H1 (cell line): ENCODE data around the gene ADCY9. TPM values are rescaled to one million over a fixed set of nuclear protein-coding genes. Genes with fewer than 3 reads are reported as not detected.

ENCODE experiments used
- CTCF ChIA-PET: fragments of 300-600 bp; sonication (Branson Sonifier 250); formaldehyde crosslinking; loops from one replicate; lab custom pipeline; 2021; ENCODE audit not compliant: partially characterized antibody; lab: Charles Lee
- POLR2A ChIA-PET: fragments of 300-600 bp; sonication (Branson Sonifier 250); formaldehyde crosslinking; loops from one replicate; lab custom pipeline; 2021; ENCODE audit warnings: inconsistent platforms; ENCODE audit not compliant: partially characterized antibody; lab: Charles Lee
- DNase-seq, 2 experiments: peaks; one replicate each; pipeline versions ENCODE4 v3.0.0 to v3.0.0-alpha.2; 2010 to 2022; ENCODE audit warnings: low spot score in 2 of 2, low read depth in 1 of 2, mixed read lengths in 1 of 2
- FAIRE-seq: peaks from 2 replicates; lab custom pipeline; 2011; peaks lifted over from hg19 to GRCh38; lab: Jason Lieb, UNC
- H2AFZ ChIP-seq: 2 replicates; pipeline ENCODE4 v1.8.1; 2012; ENCODE audit warnings: low read length, inconsistent platforms
- H2AK5ac ChIP-seq: 2 replicates; pipeline ENCODE4 v1.6.1; 2013; ENCODE audit warnings: low read depth, low read length
- H2BK120ac ChIP-seq: replicated peaks from 2 replicates; pipeline ENCODE3; 2013; ENCODE audit warnings: low read depth, low read length, inconsistent platforms
- H2BK12ac ChIP-seq: 2 replicates; pipeline ENCODE4 v1.6.1; 2013; ENCODE audit warnings: low read depth, low read length
- H2BK15ac ChIP-seq: 2 replicates; pipeline ENCODE4 v1.6.1; 2013; ENCODE audit warnings: low read length
- H2BK20ac ChIP-seq: 2 replicates; pipeline ENCODE4 v1.6.1; 2013; ENCODE audit warnings: low read length
- H2BK5ac ChIP-seq: 2 replicates; pipeline ENCODE4 v1.6.1; 2013; ENCODE audit warnings: low read depth, low read length
- H3K14ac ChIP-seq: 2 replicates; pipeline ENCODE4 v1.6.1; 2013; ENCODE audit warnings: inconsistent platforms; ENCODE audit not compliant: insufficient read length
- H3K18ac ChIP-seq: 2 replicates; pipeline ENCODE4 v1.6.1; 2013; ENCODE audit warnings: low read length; ENCODE audit errors: extremely low read depth
- H3K23ac ChIP-seq: 2 replicates; pipeline ENCODE4 v1.6.1; 2013; ENCODE audit warnings: inconsistent platforms; ENCODE audit not compliant: insufficient read length
- H3K23me2 ChIP-seq: 2 replicates; pipeline ENCODE4 v1.6.1; 2013; ENCODE audit warnings: low read depth, low read length
- H3K27ac ChIP-seq: 2 replicates; pipeline ENCODE4 v1.6.1; 2011; ENCODE audit warnings: low read depth, low read length, inconsistent platforms
- H3K27me3 ChIP-seq, 4 experiments: replicated peaks in 1 of 4; 1 replicate in 1 of 4; 2 replicates in 3 of 4; pipeline versions ENCODE4 v1.6.1 to v1.8.1; 2011 to 2013; ENCODE audit warnings: low read length in 3 of 4, mild to moderate bottlenecking in 3 of 4, inconsistent platforms in 2 of 4, mixed read lengths in 2 of 4, moderate library complexity in 1 of 4; ENCODE audit not compliant: control insufficient read depth in 3 of 4, insufficient read depth in 3 of 4; ENCODE audit errors: extremely low read depth in 1 of 4
- H3K36me3 ChIP-seq, 4 experiments: 2 replicates each; pipeline versions ENCODE4 v1.6.1 to v1.8.1; 2011 to 2013; ENCODE audit warnings: mild to moderate bottlenecking in 4 of 4, low read length in 3 of 4, moderate library complexity in 2 of 4, control low read depth in 1 of 4, inconsistent platforms in 1 of 4; ENCODE audit not compliant: insufficient read depth in 4 of 4, control insufficient read depth in 2 of 4
- H3K4ac ChIP-seq: replicated peaks from 2 replicates; pipeline ENCODE3; 2013; ENCODE audit warnings: low read length, low read depth, mixed read lengths, inconsistent platforms; ENCODE audit not compliant: insufficient read length
- H3K4me1 ChIP-seq, 4 experiments: replicated peaks in 1 of 4; 1 replicate in 1 of 4; 2 replicates in 3 of 4; pipeline versions ENCODE4 v1.6.1 to v1.8.1; 2011 to 2013; ENCODE audit warnings: low read length in 3 of 4, inconsistent platforms in 2 of 4, mixed read lengths in 1 of 4; ENCODE audit not compliant: insufficient read depth in 4 of 4, control insufficient read depth in 3 of 4
- H3K4me2 ChIP-seq, 2 experiments: 2 replicates each; pipeline versions ENCODE4 v1.6.1 to v1.8.1; 2011 to 2013; ENCODE audit warnings: low read depth in 2 of 2, low read length in 2 of 2, control low read depth in 1 of 2, inconsistent platforms in 1 of 2, mild to moderate bottlenecking in 1 of 2; ENCODE audit not compliant: insufficient read depth in 1 of 2
- H3K4me3 ChIP-seq, 4 experiments: fragments of 200-600, 300-600 bp in 1 of 4; sonication (generic), shearing (Covaris generic), sonication (Bioruptor Twin) in 1 of 4; 2 replicates each; pipeline versions ENCODE4 v1.5.1 to v1.8.1; 2011 to 2016; ENCODE audit warnings: low read length in 4 of 4, low read depth in 3 of 4, control low read depth in 2 of 4, inconsistent platforms in 2 of 4, mild to moderate bottlenecking in 2 of 4, mixed read lengths in 1 of 4, moderate library complexity in 1 of 4; ENCODE audit not compliant: insufficient read depth in 2 of 4; ENCODE audit errors: extremely low read depth in 1 of 4
- H3K56ac ChIP-seq: replicated peaks from 2 replicates; pipeline ENCODE3; 2013; ENCODE audit warnings: low read depth, mild to moderate bottlenecking, mixed read lengths, low read length, inconsistent platforms; ENCODE audit not compliant: insufficient read length
- H3K79me1 ChIP-seq: 2 replicates; pipeline ENCODE4 v1.6.1; 2013; ENCODE audit warnings: low read depth, low read length, control low read depth
- H3K79me2 ChIP-seq, 2 experiments: 2 replicates each; pipeline versions ENCODE4 v1.6.1 to v1.8.1; 2012 to 2013; ENCODE audit warnings: low read length in 2 of 2, mild to moderate bottlenecking in 2 of 2, inconsistent platforms in 1 of 2; ENCODE audit not compliant: insufficient read depth in 2 of 2, control insufficient read depth in 1 of 2
- H3K9ac ChIP-seq, 4 experiments: replicated peaks in 1 of 4; 1 replicate in 1 of 4; 2 replicates in 3 of 4; pipeline versions ENCODE4 v1.6.1 to v1.8.1; 2011 to 2013; ENCODE audit warnings: low read depth in 3 of 4, low read length in 3 of 4, control low read depth in 2 of 4, mild to moderate bottlenecking in 2 of 4, moderate library complexity in 2 of 4, inconsistent platforms in 1 of 4; ENCODE audit errors: extremely low read depth in 1 of 4
- H3K9me3 ChIP-seq, 2 experiments: 2 replicates each; pipeline versions ENCODE4 v1.6.1 to v1.8.1; 2012 to 2013; ENCODE audit warnings: mild to moderate bottlenecking in 2 of 2, moderate library complexity in 2 of 2, control low read depth in 1 of 2, inconsistent platforms in 1 of 2, low read depth in 1 of 2, low read length in 1 of 2, mixed read lengths in 1 of 2; ENCODE audit not compliant: insufficient read depth in 2 of 2
- H4K20me1 ChIP-seq, 2 experiments: replicated peaks in 1 of 2; 2 replicates each; pipeline versions ENCODE3 to v1.8.1; 2011 to 2013; ENCODE audit warnings: inconsistent platforms in 2 of 2, low read length in 2 of 2, mild to moderate bottlenecking in 1 of 2; ENCODE audit not compliant: insufficient read depth in 2 of 2, control insufficient read depth in 1 of 2
- H4K5ac ChIP-seq: 2 replicates; pipeline ENCODE4 v1.6.1; 2013; ENCODE audit warnings: low read length, low read depth, mixed read lengths, inconsistent platforms; ENCODE audit not compliant: insufficient read length
- H4K8ac ChIP-seq: 2 replicates; pipeline ENCODE4 v1.8.0; 2013; ENCODE audit warnings: mild to moderate bottlenecking, moderate library complexity, low read length, inconsistent platforms; ENCODE audit not compliant: insufficient read depth; ENCODE audit errors: extremely low read depth
- H4K91ac ChIP-seq: replicated peaks from 2 replicates; pipeline ENCODE3; 2013; ENCODE audit warnings: low read length, mixed read lengths, inconsistent platforms; ENCODE audit not compliant: insufficient read length
- BCL11A ChIP-seq, 2 experiments: IDR thresholded peaks; one replicate each; pipeline ENCODE4 v1.6.1; 2011; ENCODE audit warnings: low read depth in 2 of 2, low read length in 2 of 2, mild to moderate bottlenecking in 2 of 2
- CBX5 ChIP-seq: fragments of 300-800, 300-1000 bp; sonication (generic); IDR thresholded peaks from 2 replicates; pipeline ENCODE4 v1.7.1; 2016; ENCODE audit warnings: antibody characterized with exemption, low read length, low read depth
- JUN ChIP-seq: IDR thresholded peaks from 2 replicates; pipeline ENCODE4 v1.6.1; 2011; ENCODE audit warnings: low read depth, mild to moderate bottlenecking, improper control_type of control experiment, low read length
- RAD21 ChIP-seq, 2 experiments: IDR thresholded peaks in 1 of 2; conservative IDR thresholded peaks in 1 of 2; 2 replicates each; pipeline ENCODE4 v1.6.1; 2011; ENCODE audit warnings: low read depth in 2 of 2, low read length in 2 of 2, improper control_type of control experiment in 1 of 2, inconsistent platforms in 1 of 2, mild to moderate bottlenecking in 1 of 2, moderate library complexity in 1 of 2
- RNF2 ChIP-seq: fragments of 200-900, 300-1000 bp; sonication (generic); IDR thresholded peaks from 2 replicates; pipeline ENCODE4 v1.7.1; 2016; ENCODE audit warnings: borderline replicate concordance, low read depth, mild to moderate bottlenecking, antibody characterized with exemption, low read length; ENCODE audit not compliant: poor library complexity, severe bottlenecking; ENCODE audit errors: missing control alignments
- SP1 ChIP-seq: IDR thresholded peaks from 2 replicates; pipeline ENCODE4 v1.6.1; 2011; ENCODE audit warnings: low read depth, low read length
- TAF7 ChIP-seq: optimal IDR thresholded peaks from 2 replicates; pipeline ENCODE3; 2011; ENCODE audit warnings: low read depth, mild to moderate bottlenecking, inconsistent platforms, low read length, moderate library complexity, borderline replicate concordance
- YY1 ChIP-seq: IDR thresholded peaks from 2 replicates; pipeline ENCODE4 v1.6.1; 2011; ENCODE audit warnings: low read depth, mild to moderate bottlenecking, low read length
- WGBS, 2 experiments: shearing (Covaris generic) in 1 of 2; methylation state at CpG; one replicate each; pipeline versions ENCODE4 v1.1.6 to v1.1.7; 2013 to 2015; ENCODE audit warnings: low lambda C conversion rate in 2 of 2, mixed read lengths in 2 of 2, inconsistent platforms in 1 of 2, low coverage in 1 of 2, missing lambda C conversion rate in 1 of 2; ENCODE audit not compliant: insufficient replicate concordance in 2 of 2, insufficient coverage in 1 of 2, insufficient read length in 1 of 2; ENCODE audit errors: extremely low coverage in 1 of 2, missing lambda C conversion rate in 1 of 2; 5-methylcytosine and 5-hydroxymethylcytosine counted together
- polyA plus RNA-seq, 7 experiments: library from polyadenylated mRNA; depleted of rRNA in 3 of 7; stranded (reverse) in 5 of 7; unstranded in 2 of 7; fragments of >200 nt in 5 of 7; fragments of 200-250 nt in 2 of 7; gene quantifications; 1 replicate in 5 of 7; 2 replicates in 1 of 7; 4 replicates in 1 of 7; pipeline versions ENCODE4 v1.2.1 to v1.2.3, GENCODE V29; 2011 to 2013; ENCODE audit warnings: missing spikeins in 2 of 7, mixed read lengths in 2 of 7
- total RNA-seq: library from RNA; stranded (reverse); fragmentation: NEBNext Ultra II Directional; extraction: Animal tissue kit (Norgen Biotek cat#: 25700); gene quantifications from 2 replicates; pipeline ENCODE4 v1.2.1, GENCODE V29; 2021
- TF ChIP-seq, protein P1 (sequence below), 3 experiments: IDR thresholded peaks; 1 replicate in 2 of 3; 2 replicates in 1 of 3; pipeline versions ENCODE4 v1.5.1 to v1.6.1; 2011; ENCODE audit warnings: low read length in 3 of 3, mild to moderate bottlenecking in 3 of 3, inconsistent platforms in 2 of 3, low read depth in 1 of 3, moderate library complexity in 1 of 3; ENCODE audit not compliant: insufficient read depth in 1 of 3; ENCODE audit errors: control extremely low read depth in 1 of 3

ADCY9 gene
- total and polyA plus RNA-seq, 2 of the 8 experiments (the other 6 are each of a cell fraction or from before 2014, with no cell fraction given): 5.4 to 13.1 TPM

DNA sequence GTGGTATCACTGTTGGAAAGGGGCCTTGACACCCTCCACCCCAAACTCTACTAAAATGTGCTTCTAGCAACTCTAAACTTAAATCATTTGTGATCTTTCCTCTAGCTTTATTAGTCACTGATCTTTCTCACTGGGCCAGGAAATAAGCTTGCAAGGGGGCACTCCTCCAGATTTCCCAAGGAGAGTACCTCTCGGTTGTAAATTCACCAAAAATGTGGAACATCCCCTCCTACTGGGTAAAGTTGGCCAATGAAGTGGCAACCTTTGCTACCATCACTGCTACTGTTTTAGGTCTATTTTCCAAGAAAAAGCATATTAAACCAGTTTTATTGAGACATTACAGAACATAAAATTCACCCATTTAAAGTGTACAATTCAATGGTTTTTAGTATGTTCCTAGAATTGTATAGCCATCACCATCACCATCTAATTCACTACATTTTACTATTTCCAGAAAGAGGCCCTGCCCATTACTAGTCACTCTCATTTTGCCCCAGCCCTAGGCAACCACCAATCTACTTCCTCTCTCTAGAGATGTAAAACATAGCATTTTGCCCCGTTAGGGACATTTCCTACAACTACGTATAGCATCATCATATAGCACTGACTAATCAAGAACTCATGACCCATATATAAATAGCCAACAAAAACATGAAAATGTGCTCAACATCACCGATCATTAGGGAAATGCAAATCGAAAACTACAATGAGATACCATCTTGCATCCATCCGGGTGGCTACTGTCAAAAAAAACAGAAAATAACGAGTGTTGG, 44.6 kb upstream of the ADCY9 start:
- no peaks in the 10 kb centered on the region for H4K20me1 ChIP-seq
- H3K4me3 ChIP-seq: no peak overlapping the region
- no peak overlapping the region for H3K9ac ChIP-seq
- H3K36me3 ChIP-seq: no peaks in the 10 kb centered on the region
- no peak overlapping the region for H3K27ac ChIP-seq
- H2BK20ac ChIP-seq: no peak overlapping the region
- no peaks in the 10 kb centered on the region for H3K9me3 ChIP-seq
- no peak overlapping the region for H3K18ac ChIP-seq
- no peak overlapping the region for H3K4me2 ChIP-seq
- H4K8ac ChIP-seq: no peak overlapping the region
- H3K23ac ChIP-seq: no peak overlapping the region
- CTCF ChIA-PET: interaction anchor here (0.8 to 2.3 kb wide), 3 partner anchors 111 to 178 kb away, joined by 3 to 11 read pairs (median 3); no protein-coding TSS in a partner anchor
- H3K23me2 ChIP-seq: no peaks in the 10 kb centered on the region
- H3K14ac ChIP-seq: no peak overlapping the region
- POLR2A ChIA-PET: no interaction called here
- no peak overlapping the region for H2AK5ac ChIP-seq
- H3K79me2 ChIP-seq: no peaks in the 10 kb centered on the region
- H2AFZ ChIP-seq: no peak overlapping the region
- no peak overlapping the region for H2BK15ac ChIP-seq
- H3K56ac ChIP-seq: peak overlapping the region; percentile 4
- DNase-seq (no peak), FAIRE-seq (no peak)
- H3K79me1 ChIP-seq: no peaks in the 10 kb centered on the region
- H3K4me1 ChIP-seq: no peaks in the 10 kb centered on the region
- no peak overlapping the region for H4K91ac ChIP-seq
- WGBS, 2 experiments: 93% methylated on average over 7 of the region's 7 CpGs; no CpG with 5 or more reads in 1 of the 2 experiments
- H4K5ac ChIP-seq: no peak overlapping the region
- no peaks in the 10 kb centered on the region for H3K27me3 ChIP-seq
- no peak overlapping the region for H2BK120ac ChIP-seq
- H3K4ac ChIP-seq: no peak overlapping the region
- H2BK5ac ChIP-seq: no peak overlapping the region
- H2BK12ac ChIP-seq: no peak overlapping the region
- TF ChIP-seq TAF7 (no peak), SP1 (no peak), CBX5 (no peak), RAD21 (IDR thresholded peaks at IDR 0.05 in 1 of 2, conservative IDR thresholded peaks at IDR 0.05 in 1 of 2; ENCODE audit: low read depth in 2 of 2, low read length in 2 of 2) (peak; percentile 28 to 49; a peak in 3 of 4 replicates), BCL11A (IDR thresholded peaks at IDR 0.05; ENCODE audit: low read depth in 2 of 2, low read length in 2 of 2) (no peak), JUN (no peak), YY1 (no peak), RNF2 (no peak)
- TF ChIP-seq, protein P1, sequence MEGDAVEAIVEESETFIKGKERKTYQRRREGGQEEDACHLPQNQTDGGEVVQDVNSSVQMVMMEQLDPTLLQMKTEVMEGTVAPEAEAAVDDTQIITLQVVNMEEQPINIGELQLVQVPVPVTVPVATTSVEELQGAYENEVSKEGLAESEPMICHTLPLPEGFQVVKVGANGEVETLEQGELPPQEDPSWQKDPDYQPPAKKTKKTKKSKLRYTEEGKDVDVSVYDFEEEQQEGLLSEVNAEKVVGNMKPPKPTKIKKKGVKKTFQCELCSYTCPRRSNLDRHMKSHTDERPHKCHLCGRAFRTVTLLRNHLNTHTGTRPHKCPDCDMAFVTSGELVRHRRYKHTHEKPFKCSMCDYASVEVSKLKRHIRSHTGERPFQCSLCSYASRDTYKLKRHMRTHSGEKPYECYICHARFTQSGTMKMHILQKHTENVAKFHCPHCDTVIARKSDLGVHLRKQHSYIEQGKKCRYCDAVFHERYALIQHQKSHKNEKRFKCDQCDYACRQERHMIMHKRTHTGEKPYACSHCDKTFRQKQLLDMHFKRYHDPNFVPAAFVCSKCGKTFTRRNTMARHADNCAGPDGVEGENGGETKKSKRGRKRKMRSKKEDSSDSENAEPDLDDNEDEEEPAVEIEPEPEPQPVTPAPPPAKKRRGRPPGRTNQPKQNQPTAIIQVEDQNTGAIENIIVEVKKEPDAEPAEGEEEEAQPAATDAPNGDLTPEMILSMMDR (IDR thresholded peaks at IDR 0.05; ENCODE audit: control extremely low read depth in 1 of 3, insufficient read depth in 1 of 3, low read depth in 1 of 3, low read length in 3 of 3): peak in 2 of 3 experiments; percentile 19 to 24; a peak in 2 of 4 replicates
